Measurements from ENCODE around the gene ZBTB44. TPM values are rescaled to one million over a fixed set of nuclear protein-coding genes. Genes with fewer than 3 reads are reported as not detected.

Gene ZBTB44
- total RNA-seq, 2 donors from 2014 or later, result 26.1 to 35.5 TPM

DNA sequence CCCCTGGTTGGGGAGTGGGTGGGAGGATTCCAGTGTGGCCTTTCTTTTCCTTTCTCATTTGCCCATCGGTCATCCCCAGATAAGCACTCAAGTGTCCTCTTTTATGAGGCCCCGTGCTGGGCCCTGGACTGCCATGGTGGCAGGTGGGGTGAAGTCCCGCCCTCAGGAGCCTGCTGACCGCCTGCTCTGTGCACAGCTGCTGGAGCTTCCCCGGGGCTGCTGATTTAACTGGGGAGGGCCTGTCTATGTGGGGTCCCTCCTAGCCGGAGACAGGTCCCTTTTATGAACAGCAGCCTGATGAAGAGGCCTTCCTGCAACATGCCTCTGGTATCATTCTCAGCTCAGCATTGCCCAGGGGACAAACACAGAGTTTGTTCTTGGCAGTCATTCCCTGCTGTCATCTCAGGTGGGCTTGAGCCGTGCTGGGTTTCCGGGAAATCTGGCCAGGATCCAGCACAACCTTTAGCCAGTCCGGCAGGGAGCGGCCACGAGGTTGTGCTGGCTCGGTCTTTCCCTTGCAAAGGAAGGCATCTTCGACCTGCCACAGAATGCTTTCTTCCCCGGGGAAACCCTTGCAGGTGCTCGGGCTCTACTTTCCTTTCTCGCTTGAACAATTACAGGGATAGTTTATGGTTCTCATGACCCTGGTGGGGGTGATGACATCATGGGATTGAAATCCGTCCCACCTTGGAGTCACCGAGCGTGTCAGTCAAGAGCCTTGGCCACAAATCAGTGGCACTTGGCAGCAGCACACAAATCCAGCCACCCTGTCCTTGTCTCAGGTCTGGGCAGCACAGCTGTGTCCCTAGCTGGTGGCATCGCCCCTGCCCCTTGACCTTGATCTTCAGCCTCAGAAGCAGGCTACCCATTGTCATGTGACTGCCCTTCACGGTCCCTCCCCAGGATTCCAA, 135.1 kb downstream of the ZBTB44 start:
- H3K4me3 ChIP-seq, result no peak overlapping the region
- no peaks in the 10 kb centered on the region for H3K9me3 ChIP-seq
- H3K4me1 ChIP-seq, result peaks cover 24% of the 10 kb centered on the region
- H3K27me3 ChIP-seq, result no peaks in the 10 kb centered on the region
- DNase-seq, result peak; percentile 70
- intact Hi-C loops (cut with DNase I), result no loop called here
- no peaks in the 10 kb centered on the region for H3K36me3 ChIP-seq
- peak overlapping the region; percentile 94 for H3K27ac ChIP-seq
- H3K9ac ChIP-seq (ENCODE audit: low read depth in 2 of 2, low read length in 2 of 2), result peak overlapping the region in 1 of 2 donors; percentile 89
- TF ChIP-seq, protein P1, sequence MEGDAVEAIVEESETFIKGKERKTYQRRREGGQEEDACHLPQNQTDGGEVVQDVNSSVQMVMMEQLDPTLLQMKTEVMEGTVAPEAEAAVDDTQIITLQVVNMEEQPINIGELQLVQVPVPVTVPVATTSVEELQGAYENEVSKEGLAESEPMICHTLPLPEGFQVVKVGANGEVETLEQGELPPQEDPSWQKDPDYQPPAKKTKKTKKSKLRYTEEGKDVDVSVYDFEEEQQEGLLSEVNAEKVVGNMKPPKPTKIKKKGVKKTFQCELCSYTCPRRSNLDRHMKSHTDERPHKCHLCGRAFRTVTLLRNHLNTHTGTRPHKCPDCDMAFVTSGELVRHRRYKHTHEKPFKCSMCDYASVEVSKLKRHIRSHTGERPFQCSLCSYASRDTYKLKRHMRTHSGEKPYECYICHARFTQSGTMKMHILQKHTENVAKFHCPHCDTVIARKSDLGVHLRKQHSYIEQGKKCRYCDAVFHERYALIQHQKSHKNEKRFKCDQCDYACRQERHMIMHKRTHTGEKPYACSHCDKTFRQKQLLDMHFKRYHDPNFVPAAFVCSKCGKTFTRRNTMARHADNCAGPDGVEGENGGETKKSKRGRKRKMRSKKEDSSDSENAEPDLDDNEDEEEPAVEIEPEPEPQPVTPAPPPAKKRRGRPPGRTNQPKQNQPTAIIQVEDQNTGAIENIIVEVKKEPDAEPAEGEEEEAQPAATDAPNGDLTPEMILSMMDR (IDR thresholded peaks at IDR 0.05), result no peak

DNA sequence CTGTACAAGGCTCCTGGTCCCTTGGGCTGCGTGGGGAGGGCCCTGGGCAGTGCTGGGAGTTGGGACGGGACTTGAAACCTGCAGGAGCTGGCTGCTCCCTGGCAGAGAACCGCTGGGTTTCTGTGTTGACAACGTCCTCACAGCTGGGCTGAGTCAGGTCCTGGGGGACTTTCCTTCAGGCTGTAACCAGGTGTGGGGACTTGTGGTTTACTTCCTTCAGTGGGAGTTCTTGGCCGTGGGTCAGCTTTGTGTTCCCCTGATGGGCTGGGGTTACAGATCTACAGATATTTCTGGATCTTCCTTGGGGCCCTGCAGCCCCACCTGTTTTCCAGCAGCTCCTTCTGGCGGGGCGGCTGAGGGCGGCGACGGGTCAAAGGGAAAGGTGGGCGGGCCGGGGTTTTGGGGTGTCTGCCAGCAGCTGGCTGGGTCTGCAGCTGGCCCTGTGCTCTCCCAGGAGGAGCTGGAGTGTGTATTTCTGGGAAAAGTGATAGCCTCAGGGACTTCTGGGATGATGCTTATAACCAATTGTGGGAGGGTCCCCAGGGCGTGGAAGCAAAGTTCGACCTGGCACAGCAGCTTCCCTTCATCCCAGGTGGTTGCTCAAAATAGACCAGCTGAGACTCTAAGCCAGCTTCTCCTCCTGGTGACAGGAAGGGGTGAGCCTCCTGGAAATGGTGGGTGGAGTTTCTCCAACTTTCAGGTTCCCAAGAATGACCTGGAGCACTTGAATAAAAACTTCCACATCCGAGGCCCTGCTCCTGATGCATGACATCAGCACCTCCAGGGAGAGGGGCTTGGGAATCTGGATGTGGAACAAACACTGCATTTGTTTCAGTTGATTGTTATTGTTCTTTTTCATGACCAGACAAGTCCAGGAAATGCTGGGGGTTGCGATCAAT, 136.0 kb downstream of the ZBTB44 start:
- Histone ChIP-seq H3K27me3 (no peaks in the 10 kb centered on the region), H3K4me3 (no peak overlapping the region), H3K27ac (peak overlapping the region; percentile 94), H3K9me3 (no peaks in the 10 kb centered on the region), H3K4me1 (peaks cover 24% of the 10 kb centered on the region), H3K9ac (ENCODE audit: low read depth in 2 of 2, low read length in 2 of 2) (peak overlapping the region in 1 of 2 donors; percentile 89), H3K36me3 (no peaks in the 10 kb centered on the region)
- TF ChIP-seq, protein P1 (IDR thresholded peaks at IDR 0.05), result no peak
- intact Hi-C loops (cut with DNase I), result no loop called here
- DNase-seq, result peak; percentile 75

DNA sequence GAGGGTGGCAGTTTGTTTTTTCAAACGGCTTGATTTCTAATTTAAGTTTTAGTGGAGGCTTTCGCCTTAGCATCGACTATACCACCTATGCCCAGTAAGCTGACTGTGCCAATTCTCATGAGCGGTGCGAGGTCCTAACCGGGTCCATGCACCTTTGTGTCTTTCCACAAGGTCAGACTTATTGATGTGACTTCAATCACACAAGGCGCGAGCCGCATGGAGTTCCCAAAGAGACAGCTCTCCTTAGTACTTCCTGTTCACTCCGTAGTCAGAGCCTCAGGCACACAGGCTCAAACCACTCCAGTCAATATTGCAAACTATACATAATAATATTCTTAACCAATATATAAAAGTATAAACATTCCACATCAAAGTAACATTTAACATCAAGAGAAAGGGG, 136.9 kb downstream of the ZBTB44 start:
- Histone ChIP-seq H3K9ac (ENCODE audit: low read depth in 2 of 2, low read length in 2 of 2) (peak overlapping the region in 1 of 2 donors; percentile 67), H3K4me1 (peaks cover 24% of the 10 kb centered on the region), H3K27ac (peak overlapping the region; percentile 94), H3K9me3 (no peaks in the 10 kb centered on the region), H3K4me3 (no peak overlapping the region), H3K27me3 (no peaks in the 10 kb centered on the region), H3K36me3 (no peaks in the 10 kb centered on the region)
- no peak for DNase-seq
- TF ChIP-seq, protein P1 (IDR thresholded peaks at IDR 0.05), result no peak
- intact Hi-C loops (cut with DNase I), result no loop called here

Other genes with a start within 250 kb of the ZBTB44 start
- gene APLP2, start 245.0 kb downstream of the ZBTB44 start, total RNA-seq, result 100 to 1,000 TPM; 285 to 388 TPM
- gene ST14, start 155.1 kb downstream of the ZBTB44 start, total RNA-seq, result 100 to 1,000 TPM; 537 to 604 TPM
- gene ADAMTS8, start 113.7 kb upstream of the ZBTB44 start, total RNA-seq, result 10 to 100 TPM in 1 of 2 donors, under 1 TPM in 1; 0.42 to 12.2 TPM
- 1 to 10 TPM; 4.0 to 9.9 TPM for gene ADAMTS15, start 133.7 kb upstream of the ZBTB44 start, total RNA-seq

All from colonic mucosa (tissue), 4 donors.